Fibroblast of villous mesenchyme (primary cell): Measurements from ENCODE around the gene NFATC1. TPM values are rescaled to one million over a fixed set of nuclear protein-coding genes. Genes with fewer than 3 reads are reported as not detected.

Experiments used
- DNase-seq: peaks from one replicate; pipeline ENCODE4 v3.0.0-alpha.2; 2010; ENCODE audit warnings: low read depth
- H3K4me3 ChIP-seq: 2 replicates; pipeline ENCODE4 v1.5.1; 2011; ENCODE audit warnings: low read depth, mild to moderate bottlenecking, low read length
- total RNA-seq: library from RNA; depleted of rRNA; stranded (reverse); fragments of >200 nt; gene quantifications from 2 replicates; pipeline ENCODE4 v1.2.3, GENCODE V29; 2012
- TF ChIP-seq, protein P1 (sequence below): IDR thresholded peaks from 2 replicates; pipeline ENCODE4 v1.5.1; 2012; ENCODE audit warnings: low read depth, mild to moderate bottlenecking, low read length; ENCODE audit not compliant: insufficient read depth

NFATC1 gene
- total RNA-seq, 1 donor, result 0.43 TPM

DNA sequence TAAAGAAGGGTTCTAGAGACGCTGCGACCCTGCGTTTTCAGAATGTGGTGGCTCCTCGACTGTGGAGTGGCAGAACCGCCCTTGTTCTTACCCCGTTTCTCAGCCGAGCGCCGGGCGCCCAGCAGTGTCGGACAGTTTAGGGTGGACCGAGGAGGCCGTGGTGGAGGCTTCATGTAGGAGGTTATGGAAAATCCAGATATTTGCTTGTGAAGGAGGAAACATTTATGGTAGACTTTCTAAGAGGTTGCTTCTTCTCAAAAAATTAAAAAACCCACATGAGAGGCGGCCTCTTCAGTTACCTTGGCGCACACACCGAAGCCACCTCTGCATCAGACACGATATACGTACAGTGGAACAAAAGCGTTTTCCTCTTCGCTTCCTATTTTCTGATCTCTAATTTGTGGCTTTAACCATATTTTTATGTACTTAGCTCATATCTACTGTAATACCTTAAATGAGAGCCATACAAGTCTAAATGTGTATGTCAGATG lies 120.8 kb downstream of the NFATC1 start:
- H3K4me3 ChIP-seq, result no peak overlapping the region
- DNase-seq, result no peak
- TF ChIP-seq, protein P1, sequence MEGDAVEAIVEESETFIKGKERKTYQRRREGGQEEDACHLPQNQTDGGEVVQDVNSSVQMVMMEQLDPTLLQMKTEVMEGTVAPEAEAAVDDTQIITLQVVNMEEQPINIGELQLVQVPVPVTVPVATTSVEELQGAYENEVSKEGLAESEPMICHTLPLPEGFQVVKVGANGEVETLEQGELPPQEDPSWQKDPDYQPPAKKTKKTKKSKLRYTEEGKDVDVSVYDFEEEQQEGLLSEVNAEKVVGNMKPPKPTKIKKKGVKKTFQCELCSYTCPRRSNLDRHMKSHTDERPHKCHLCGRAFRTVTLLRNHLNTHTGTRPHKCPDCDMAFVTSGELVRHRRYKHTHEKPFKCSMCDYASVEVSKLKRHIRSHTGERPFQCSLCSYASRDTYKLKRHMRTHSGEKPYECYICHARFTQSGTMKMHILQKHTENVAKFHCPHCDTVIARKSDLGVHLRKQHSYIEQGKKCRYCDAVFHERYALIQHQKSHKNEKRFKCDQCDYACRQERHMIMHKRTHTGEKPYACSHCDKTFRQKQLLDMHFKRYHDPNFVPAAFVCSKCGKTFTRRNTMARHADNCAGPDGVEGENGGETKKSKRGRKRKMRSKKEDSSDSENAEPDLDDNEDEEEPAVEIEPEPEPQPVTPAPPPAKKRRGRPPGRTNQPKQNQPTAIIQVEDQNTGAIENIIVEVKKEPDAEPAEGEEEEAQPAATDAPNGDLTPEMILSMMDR, result no peak

GRCh38 chr18:79517341-79517740 lies 121.6 kb downstream of the NFATC1 start:
- H3K4me3 ChIP-seq, result no peak overlapping the region
- DNase-seq, result no peak
- TF ChIP-seq, protein P1, result no peak

DNA sequence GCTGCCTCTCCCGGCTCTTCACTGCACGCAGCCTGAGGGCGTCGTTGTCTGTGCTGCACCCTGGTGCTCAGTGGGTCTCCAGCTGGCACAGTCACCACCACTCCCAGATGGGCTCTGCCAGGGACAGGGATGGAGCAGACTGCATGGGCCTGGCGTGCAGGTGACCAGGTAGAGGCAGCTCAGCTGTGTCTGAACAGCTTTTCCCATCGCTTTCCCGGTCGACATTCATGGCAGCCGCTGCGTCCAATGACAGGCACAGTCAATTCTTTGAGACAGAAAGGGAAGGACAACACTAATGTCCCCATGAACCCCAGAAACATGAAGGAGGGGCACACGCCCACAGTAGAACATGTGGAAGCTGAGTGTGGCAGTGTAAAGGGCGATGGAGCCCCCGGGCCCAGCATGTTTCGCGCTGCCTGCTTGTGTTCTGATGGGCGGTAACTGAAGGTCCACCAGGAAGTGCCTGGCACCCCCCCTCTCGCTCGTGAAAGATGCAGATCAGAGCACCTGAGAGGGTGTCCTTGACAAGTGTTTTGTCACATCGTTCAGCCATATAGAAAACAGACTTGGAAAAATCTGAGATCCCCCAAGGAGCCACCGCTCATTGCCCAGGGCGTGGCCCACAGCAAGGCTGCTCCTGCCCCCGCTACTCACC lies 122.4 kb downstream of the NFATC1 start:
- no peak overlapping the region for H3K4me3 ChIP-seq
- TF ChIP-seq, protein P1, result no peak
- DNase-seq, result no peak

DNA sequence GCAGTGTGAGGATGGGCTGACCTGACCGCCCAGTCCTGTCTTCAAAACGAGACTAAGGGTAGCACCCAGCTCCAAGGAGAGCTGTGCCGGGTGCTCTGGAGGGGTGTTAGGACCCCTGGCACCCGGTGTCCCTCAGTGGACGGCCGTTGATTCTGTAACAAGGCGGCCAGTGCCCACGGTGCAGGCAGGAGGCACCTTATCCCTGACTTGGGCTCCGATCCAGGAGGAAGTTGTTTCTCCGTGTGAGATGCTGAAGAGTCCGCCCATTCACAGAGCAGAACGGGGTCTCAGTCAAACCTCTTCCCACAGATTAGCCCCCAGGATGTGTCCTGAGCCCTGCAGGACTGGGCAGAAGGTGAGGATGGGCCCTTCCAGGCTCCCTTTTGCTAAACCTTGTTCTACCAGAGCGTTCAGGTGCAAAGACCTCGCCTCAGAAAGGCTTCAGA lies 123.0 kb downstream of the NFATC1 start:
- no peak overlapping the region for H3K4me3 ChIP-seq
- DNase-seq, result no peak
- TF ChIP-seq, protein P1, result no peak

- DNase-seq, result peak; percentile 41
- peak overlapping the region; percentile 12 for H3K4me3 ChIP-seq
- TF ChIP-seq, protein P1, result no peak
These were observed 124.2 kb downstream of the NFATC1 start for GRCh38 chr18:79519751-79520477.

DNA sequence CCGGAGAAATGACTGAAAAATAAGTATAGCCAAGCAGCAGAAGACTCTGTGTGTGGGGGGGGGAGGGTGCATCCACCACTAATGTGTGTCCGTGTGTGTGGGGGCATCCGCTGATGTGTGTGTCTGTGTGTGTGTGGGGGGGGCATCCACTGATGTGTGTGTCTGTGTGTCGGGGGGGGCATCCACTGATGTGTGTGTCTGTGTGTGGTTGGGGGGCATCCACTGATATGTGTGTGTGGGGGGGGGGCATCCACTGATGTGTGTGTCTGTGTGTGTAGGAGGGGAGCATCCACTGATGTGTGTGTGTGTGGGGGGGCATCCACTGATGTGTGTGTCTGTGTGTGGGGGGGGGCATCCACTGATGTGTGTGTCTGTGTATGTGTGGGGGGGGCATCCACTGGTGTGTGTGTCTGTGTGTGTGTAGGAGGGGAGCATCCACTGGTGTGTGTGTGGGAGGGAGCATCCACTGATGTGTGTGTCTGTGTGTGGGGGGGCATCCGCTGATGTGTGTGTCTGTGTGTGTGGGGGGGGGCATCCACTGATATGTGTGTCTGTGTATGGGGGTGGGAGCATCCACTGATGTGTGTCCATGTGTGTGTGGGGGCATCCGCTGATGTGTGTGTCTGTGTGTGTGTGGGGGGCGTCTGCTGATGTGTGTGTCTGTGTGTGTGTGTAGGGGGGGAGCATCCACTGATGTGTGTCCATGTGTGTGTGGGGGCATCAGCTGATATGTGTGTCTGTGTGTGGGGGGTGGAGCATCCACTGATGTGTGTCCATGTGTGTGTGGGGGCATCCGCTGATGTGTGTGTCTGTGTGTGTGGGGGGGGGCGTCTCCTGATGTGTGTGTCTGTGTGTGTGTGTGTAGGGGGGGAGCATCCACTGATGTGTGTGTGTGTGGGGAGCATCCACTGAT lies 125.0 kb downstream of the NFATC1 start:
- DNase-seq, result no peak
- peak overlapping the region; percentile 12 for H3K4me3 ChIP-seq

More for the DNA sequence above, 125.0 kb downstream of the NFATC1 start:
- TF ChIP-seq, protein P1, result no peak
